Activated naive CD8-positive, alpha-beta T cell (primary cell): ENCODE measurements around the gene VAMP4.
"Not testable (repeated sequence)": the region's sequence is repeated elsewhere in the genome, so short reads cannot be mapped to it uniquely, and the experiment has no call there.

Experiments used
- H3K27ac Mint-ChIP-seq: one replicate; pipeline ENCODE4 v1.8.0; 2021; ENCODE audit warnings: mixed read lengths
- H3K27me3 Mint-ChIP-seq: one replicate; pipeline ENCODE4 v1.8.0; 2021; ENCODE audit warnings: mixed read lengths
- H3K36me3 Mint-ChIP-seq: one replicate; pipeline ENCODE4 v1.8.0; 2021; ENCODE audit warnings: mixed read lengths
- H3K4me1 Mint-ChIP-seq: one replicate; pipeline ENCODE4 v1.8.0; 2021; ENCODE audit warnings: low read depth, mixed read lengths
- H3K4me3 Mint-ChIP-seq: one replicate; pipeline ENCODE4 v1.8.0; 2021; ENCODE audit warnings: mild to moderate bottlenecking, mixed read lengths
- H3K9me3 Mint-ChIP-seq: one replicate; pipeline ENCODE4 v1.8.0; 2021; ENCODE audit warnings: low read depth, mixed read lengths

VAMP4 gene

DNA sequence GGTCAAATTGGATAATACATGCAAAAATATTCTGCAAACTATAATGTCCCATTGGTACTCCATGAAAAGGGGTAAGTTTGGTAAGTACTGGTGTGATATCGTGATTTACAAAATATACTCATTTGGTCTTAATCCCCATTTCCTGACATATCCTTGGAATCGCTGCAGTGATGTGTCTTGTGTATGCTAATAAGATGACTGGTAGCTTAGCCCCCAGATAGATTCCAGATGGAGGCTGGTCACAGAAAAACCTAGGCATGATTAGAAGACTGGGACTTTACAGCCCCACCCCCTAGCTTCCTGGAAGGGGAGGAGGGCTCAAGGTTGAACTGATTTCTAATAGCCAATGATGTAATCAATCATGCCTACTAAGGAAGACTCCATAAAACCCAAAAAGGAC, 3.0 kb downstream of the VAMP4 start:
- Mint-ChIP-seq H3K36me3 (peaks cover 14% of the 10 kb centered on the region), H3K27ac (peak overlapping the region; percentile 99), H3K27me3 (no peaks in the 10 kb centered on the region), H3K4me1 (peaks cover 63% of the 10 kb centered on the region), H3K9me3 (no peaks in the 10 kb centered on the region), H3K4me3 (peak overlapping the region; percentile 99)

DNA sequence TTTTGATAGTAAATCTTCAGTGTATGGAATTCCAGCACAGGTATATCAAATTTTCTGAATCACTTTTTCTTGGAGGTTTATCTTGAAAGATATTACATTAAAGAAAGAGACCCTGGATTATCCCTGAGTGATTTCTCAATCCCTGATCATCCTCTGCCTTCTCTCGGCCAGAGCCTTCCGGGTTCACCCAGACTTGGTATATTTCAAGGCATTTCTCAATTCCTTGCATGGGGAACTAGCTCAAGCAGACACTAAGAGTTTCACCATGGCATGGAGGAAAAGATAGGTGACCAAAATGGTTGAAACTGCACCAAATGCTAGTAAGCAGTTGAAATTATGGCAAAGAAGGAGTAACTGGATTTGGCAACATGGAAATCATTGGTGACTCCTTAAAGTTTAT, 5.7 kb downstream of the VAMP4 start:
- Mint-ChIP-seq H3K4me1 (peaks cover 52% of the 10 kb centered on the region), H3K36me3 (peaks cover 18% of the 10 kb centered on the region), H3K9me3 (no peaks in the 10 kb centered on the region), H3K27me3 (no peaks in the 10 kb centered on the region), H3K4me3 (no peak overlapping the region), H3K27ac (peak overlapping the region; percentile 6)

DNA sequence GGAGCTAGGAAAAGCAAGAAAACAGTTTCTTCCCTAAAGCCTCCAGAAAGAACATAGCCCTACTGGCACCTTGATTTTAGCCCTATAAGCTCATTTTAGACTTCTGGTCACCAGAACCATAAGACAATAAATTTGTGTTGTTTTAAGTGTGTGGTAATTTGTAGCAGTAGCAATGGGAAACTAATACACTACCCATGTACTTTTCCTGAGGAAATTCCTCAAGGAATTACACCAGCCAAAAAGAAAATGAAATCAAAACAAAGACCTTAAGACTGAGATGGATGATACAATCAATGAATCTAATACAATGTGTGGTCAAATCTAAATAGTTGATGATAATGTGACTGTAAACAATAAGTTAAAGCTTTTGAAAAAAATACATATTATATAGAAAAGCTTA, 11.8 kb downstream of the VAMP4 start:
- Mint-ChIP-seq H3K27ac (no peak overlapping the region), H3K27me3 (no peaks in the 10 kb centered on the region), H3K4me3 (no peak overlapping the region), H3K4me1 (peaks cover 36% of the 10 kb centered on the region), H3K9me3 (no peaks in the 10 kb centered on the region), H3K36me3 (peaks cover 24% of the 10 kb centered on the region)

DNA sequence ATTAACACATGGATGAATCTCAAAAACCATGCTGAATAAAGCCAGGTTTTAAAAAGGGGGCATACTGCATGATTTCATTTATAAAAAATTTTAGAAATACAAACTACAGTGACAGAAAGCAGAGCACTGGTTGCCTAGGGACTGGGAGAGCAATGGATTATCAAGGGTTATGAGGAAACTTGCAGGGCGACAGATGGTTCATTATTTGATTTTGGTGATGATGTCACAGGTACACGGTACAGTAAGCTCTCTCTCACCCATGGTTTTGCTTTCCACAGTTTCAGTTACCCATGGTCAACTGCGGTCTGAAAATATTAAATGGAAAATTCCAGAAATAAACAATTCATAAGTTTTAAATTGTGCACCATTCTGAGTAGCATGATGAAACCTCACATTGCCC, 14.1 kb downstream of the VAMP4 start:
- H3K4me3 Mint-ChIP-seq = no peak overlapping the region
- no peak overlapping the region for H3K27ac Mint-ChIP-seq
- H3K9me3 Mint-ChIP-seq = peaks cover 9% of the 10 kb centered on the region
- H3K4me1 Mint-ChIP-seq = peaks cover 28% of the 10 kb centered on the region
- H3K27me3 Mint-ChIP-seq = no peaks in the 10 kb centered on the region
- peaks cover 35% of the 10 kb centered on the region for H3K36me3 Mint-ChIP-seq

DNA sequence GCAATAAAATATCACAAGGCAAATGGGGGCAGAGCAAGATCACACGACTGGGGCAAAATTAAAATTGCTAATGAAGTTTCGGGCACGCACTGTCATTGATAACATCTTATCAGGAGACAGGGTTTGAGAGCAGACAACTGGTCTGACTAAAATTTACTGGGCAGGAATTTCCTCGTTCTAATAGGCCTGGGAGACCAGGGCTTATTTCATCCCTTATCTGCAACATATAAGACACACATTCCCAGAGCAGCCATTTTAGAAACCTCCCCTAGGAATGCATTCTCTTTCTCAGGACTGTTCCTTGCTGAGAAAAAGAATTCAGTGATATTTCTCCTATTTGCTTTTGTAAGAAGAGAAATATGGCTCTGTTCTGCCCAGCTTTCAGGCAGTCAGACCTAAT, 18.7 kb downstream of the VAMP4 start:
- peaks cover 45% of the 10 kb centered on the region for H3K36me3 Mint-ChIP-seq
- H3K27ac Mint-ChIP-seq, H3K27me3 Mint-ChIP-seq, H3K4me3 Mint-ChIP-seq, H3K9me3 Mint-ChIP-seq: not testable (repeated sequence)
- peaks cover 19% of the 10 kb centered on the region for H3K4me1 Mint-ChIP-seq

DNA sequence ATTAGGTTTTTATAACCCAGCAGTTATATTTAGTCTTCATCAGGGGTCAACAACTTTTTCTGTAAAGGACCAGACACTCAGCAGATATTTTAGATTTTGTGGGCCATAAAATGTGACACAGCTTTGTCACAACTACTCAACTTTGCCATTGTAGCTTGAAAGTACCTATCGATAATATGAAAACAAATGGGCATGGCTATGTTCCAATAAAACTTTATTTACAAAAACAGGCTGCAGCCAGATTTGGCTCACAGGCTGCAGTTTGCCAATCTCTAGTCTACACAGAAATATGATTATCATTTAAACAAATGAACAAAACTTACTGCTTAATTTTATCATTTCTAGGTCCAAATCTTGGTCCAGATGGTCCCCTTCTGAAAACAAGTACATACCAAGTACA, 23.0 kb downstream of the VAMP4 start:
- Mint-ChIP-seq H3K27ac (no peak overlapping the region), H3K4me3 (no peak overlapping the region), H3K27me3 (no peaks in the 10 kb centered on the region), H3K36me3 (peaks cover 27% of the 10 kb centered on the region), H3K9me3 (peaks cover 10% of the 10 kb centered on the region), H3K4me1 (peaks cover 18% of the 10 kb centered on the region)

DNA sequence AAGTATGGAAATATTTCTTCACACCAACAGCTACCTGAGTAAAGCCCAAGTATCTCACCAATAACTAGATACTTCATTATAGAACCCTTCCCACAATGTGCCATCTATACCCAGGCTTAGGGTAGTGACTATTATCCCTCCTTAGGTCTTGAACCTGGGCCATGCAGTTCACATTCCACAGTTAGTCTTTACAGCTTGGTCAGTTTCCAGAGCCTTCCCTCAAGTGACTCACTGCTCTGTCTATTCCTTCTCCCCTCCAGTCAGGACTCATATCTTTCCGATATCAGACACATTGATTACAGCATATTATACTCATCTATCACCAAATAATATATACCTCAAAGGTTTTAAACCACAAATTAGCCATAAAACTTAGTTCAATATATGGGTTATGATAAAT, 23.6 kb downstream of the VAMP4 start:
- Mint-ChIP-seq H3K27ac (no peak overlapping the region), H3K4me1 (peaks cover 18% of the 10 kb centered on the region), H3K36me3 (peaks cover 21% of the 10 kb centered on the region), H3K9me3 (peaks cover 5% of the 10 kb centered on the region), H3K27me3 (no peaks in the 10 kb centered on the region), H3K4me3 (no peak overlapping the region)

DNA sequence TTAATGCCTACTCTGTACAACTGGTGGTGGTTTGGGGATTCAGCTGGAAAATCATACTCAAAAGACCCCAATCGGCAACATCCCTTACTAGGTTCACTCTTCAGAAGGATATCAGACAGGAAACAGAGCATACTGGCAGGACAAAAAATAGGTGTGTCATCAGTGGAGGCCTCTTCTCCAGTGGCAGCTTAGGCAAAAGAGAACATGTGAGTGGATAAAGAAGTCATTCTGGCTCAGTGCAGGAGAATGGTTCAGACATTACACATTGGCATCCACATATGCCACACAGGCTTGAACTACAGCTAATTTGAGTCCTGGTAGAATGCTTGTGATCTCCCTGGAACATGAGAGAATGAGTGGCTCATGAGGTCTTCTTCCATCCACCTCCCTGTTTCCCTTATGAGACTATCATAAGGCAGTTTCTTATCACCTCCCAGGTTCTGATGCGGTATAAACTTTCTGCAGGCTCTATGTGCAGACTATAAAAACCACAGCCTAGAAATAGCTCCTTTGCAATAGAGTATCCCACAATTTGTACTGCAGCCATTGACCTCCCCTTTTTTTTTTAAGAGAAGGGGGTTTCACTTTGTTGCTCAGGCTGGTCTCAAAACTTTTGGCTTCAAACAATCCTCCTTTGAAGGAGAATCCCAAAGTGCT, 24.7 kb downstream of the VAMP4 start:
- no peak overlapping the region for H3K4me3 Mint-ChIP-seq
- H3K9me3 Mint-ChIP-seq = no peaks in the 10 kb centered on the region
- no peaks in the 10 kb centered on the region for H3K27me3 Mint-ChIP-seq
- peaks cover 18% of the 10 kb centered on the region for H3K4me1 Mint-ChIP-seq
- peaks cover 15% of the 10 kb centered on the region for H3K36me3 Mint-ChIP-seq
- no peak overlapping the region for H3K27ac Mint-ChIP-seq

DNA sequence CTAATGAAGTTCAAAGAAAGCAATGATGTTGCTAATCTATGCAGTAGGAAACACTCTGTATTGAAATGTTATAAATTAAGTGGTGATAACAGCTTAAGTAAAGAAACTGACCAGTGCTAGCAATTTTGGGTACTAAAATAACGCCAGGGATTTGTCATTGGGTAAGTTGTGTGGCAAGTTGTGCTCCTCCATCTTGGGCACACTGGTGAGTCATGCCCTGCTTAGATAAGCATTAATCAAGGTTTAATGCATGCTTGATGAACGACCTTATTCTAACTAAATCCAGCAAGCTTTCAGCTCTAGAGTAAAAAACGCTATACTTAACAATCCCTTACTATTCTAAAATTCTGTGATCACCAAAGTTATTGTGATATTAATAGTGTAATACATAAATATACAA, 25.2 kb downstream of the VAMP4 start:
- H3K36me3 Mint-ChIP-seq = peaks cover 15% of the 10 kb centered on the region
- no peak overlapping the region for H3K27ac Mint-ChIP-seq

DNA sequence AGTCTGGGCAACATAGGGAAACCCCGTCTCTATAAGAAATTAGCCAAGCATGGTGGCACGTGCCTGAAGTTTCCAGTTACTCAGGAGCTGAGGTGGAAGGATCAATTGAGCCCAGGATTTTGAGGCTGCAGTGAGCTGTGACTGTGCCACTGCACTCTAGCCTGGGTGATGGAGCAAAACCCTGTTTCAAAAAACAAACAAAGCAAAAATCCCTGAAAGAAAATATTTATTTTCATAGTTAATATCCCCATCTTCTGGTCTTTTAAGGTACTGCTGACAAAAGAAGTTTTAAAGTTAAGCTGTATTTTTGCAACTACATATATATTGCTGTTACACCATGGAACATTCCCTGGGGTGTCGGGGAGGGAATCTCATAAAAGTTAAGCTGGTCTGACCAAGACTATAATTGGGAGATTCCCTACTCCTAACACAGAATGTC, 26.0 kb downstream of the VAMP4 start:
- Mint-ChIP-seq H3K27ac (no peak overlapping the region), H3K4me3 (no peak overlapping the region), H3K9me3 (no peaks in the 10 kb centered on the region), H3K27me3 (no peaks in the 10 kb centered on the region), H3K36me3 (peaks cover 12% of the 10 kb centered on the region), H3K4me1 (peaks cover 15% of the 10 kb centered on the region)

More for the DNA sequence above, 25.2 kb downstream of the VAMP4 start:
- Mint-ChIP-seq H3K27me3 (no peaks in the 10 kb centered on the region), H3K4me1 (peaks cover 18% of the 10 kb centered on the region), H3K4me3 (no peak overlapping the region), H3K9me3 (no peaks in the 10 kb centered on the region)

DNA sequence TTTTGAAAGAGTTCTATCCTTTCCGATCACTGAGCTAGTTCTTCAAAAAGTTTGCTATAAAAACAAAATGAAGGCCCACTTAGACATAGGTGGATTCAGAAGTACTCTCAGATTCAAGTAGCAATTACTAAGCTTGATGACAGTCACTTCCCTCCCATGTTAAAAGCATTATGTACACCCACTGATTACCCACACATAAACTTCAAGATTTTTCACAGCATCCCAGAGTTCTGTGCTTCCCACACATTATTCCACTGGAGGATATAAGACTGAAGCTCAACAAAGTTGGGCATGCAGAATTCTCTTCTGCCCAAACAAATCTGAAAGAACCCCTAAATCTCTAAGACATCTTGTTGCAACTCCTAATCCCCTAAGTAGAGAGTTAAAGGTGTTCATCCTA, 29.5 kb downstream of the VAMP4 start:
- Mint-ChIP-seq H3K4me1 (peaks cover 2% of the 10 kb centered on the region), H3K9me3 (no peaks in the 10 kb centered on the region), H3K4me3 (no peak overlapping the region), H3K27ac (no peak overlapping the region), H3K27me3 (no peaks in the 10 kb centered on the region), H3K36me3 (peaks cover 17% of the 10 kb centered on the region)

DNA sequence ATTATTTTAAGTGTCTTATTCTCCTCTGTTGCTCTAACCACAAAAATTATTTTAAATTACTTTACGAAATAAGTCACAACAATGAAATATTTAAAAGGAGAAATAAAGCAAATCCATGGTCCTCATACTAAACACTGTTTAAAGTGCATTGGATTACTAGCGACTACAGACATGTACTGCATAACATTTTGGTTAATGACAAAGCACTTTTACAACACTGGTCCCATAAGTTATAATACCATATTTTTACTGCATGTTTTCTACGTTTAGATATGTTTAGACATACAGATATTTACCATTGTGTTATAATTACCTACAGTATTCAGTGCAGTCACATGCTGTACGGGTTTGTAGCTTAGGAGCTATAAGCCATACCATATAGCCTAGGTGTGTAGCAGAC, 30.2 kb downstream of the VAMP4 start:
- Mint-ChIP-seq H3K9me3 (no peaks in the 10 kb centered on the region), H3K4me3 (no peak overlapping the region), H3K27ac (no peak overlapping the region), H3K27me3 (no peaks in the 10 kb centered on the region), H3K4me1 (no peaks in the 10 kb centered on the region), H3K36me3 (peaks cover 18% of the 10 kb centered on the region)

DNA sequence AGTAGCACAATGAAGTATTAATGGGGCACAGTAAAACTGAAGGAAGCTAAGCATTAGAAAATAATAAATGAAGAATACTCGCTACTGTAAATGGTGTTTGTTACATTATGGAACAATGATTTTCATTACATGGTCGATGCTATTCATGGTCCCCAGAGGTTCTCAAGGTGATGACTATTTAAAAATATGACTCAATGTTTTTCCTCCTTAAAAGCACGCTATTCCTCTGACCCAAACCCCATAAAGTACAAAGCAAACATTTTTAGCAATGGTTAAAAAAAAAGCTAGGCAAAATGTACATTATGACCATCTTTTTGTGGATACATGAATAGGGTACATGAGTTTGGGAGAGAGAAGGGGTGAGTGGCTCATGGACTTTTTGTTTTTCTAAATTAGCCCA, 34.3 kb downstream of the VAMP4 start:
- no peaks in the 10 kb centered on the region for H3K4me1 Mint-ChIP-seq
- no peak overlapping the region for H3K27ac Mint-ChIP-seq
- peaks cover 16% of the 10 kb centered on the region for H3K36me3 Mint-ChIP-seq
- H3K4me3 Mint-ChIP-seq = no peak overlapping the region
- H3K9me3 Mint-ChIP-seq = no peaks in the 10 kb centered on the region
- H3K27me3 Mint-ChIP-seq = no peaks in the 10 kb centered on the region

DNA sequence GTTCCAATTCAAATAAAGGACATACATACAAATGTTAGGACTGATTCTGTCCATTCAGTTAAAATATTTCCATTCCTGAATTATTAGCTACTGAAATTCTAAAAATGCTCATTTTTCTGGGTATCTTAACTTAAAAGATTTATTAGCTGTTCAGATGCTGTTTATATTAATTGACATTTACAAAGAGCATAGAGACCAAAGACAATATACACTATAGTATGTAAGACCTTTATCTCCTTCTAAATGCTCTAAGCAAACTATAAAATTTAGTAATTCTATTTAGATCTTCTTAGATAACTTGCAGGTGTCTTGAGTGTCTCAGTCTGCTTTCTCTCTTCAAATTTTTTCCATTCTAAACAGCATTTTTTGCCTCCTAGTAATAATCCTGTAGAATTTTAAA, 39.3 kb downstream of the VAMP4 start:
- Mint-ChIP-seq H3K36me3 (peaks cover 14% of the 10 kb centered on the region), H3K4me1 (no peaks in the 10 kb centered on the region), H3K9me3 (no peaks in the 10 kb centered on the region), H3K4me3 (no peak overlapping the region), H3K27ac (no peak overlapping the region), H3K27me3 (no peaks in the 10 kb centered on the region)

DNA sequence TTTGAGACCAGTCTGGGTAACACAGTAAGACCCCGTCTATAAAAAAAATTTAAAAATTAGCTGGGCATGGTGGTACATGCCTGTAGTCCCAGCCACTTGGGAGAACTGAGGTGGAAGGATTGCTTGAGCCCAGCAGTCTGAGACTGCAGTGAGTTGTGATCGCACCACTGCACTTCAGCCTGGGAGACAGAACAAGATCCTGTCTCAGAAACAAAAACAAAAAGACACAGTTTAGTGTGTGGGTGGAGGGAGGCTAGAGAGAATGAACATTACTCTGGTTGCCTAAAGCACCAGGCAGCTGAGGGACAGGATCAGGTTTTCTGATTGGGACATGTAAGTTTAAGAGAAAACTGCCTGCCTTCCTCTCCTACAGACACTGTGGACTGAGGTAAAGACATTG, 42.3 kb downstream of the VAMP4 start:
- no peaks in the 10 kb centered on the region for H3K4me1 Mint-ChIP-seq
- H3K27ac Mint-ChIP-seq = no peak overlapping the region
- H3K9me3 Mint-ChIP-seq = peaks cover 12% of the 10 kb centered on the region
- H3K27me3 Mint-ChIP-seq = no peaks in the 10 kb centered on the region
- no peak overlapping the region for H3K4me3 Mint-ChIP-seq
- peaks cover 23% of the 10 kb centered on the region for H3K36me3 Mint-ChIP-seq

DNA sequence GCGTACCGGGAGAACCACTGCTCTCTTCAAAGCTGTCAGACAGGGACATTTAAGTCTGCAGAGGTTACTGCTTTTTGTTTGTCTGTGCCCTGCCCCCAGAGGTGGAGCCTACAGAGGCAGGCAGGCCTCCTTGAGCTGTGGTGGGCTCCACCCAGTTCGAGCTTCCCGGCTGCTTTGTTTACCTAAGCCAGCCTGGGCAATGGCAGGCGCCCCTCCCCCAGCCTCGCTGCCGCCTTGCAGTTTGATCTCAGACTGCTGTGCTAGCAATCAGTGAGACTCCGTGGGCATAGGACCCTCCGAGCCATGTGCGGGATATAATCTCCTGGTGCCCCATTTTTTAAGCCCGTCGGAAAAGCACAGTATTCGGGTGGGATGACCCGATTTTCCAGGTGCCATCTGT, 46.1 kb downstream of the VAMP4 start:
- H3K4me3 Mint-ChIP-seq, H3K27ac Mint-ChIP-seq, H3K4me1 Mint-ChIP-seq, H3K27me3 Mint-ChIP-seq: not testable (repeated sequence)
- Mint-ChIP-seq H3K36me3 (peaks cover 18% of the 10 kb centered on the region), H3K9me3 (peaks cover 12% of the 10 kb centered on the region)
